AG10803 (cell line): ENCODE data around the gene LAMTOR2.

Source experiments
- DNase-seq: peaks from one replicate; pipeline ENCODE4 v3.0.0; 2010; ENCODE audit warnings: low read depth
- H3K4me3 ChIP-seq: 2 replicates; pipeline ENCODE4 v1.5.1; 2011; ENCODE audit warnings: mild to moderate bottlenecking, low read length, control low read depth
- TF ChIP-seq, protein P1 (sequence below): conservative IDR thresholded peaks from 2 replicates; pipeline ENCODE4 v1.5.1; 2011; ENCODE audit warnings: mild to moderate bottlenecking, low read length, control low read depth, inconsistent platforms

Gene LAMTOR2

DNA sequence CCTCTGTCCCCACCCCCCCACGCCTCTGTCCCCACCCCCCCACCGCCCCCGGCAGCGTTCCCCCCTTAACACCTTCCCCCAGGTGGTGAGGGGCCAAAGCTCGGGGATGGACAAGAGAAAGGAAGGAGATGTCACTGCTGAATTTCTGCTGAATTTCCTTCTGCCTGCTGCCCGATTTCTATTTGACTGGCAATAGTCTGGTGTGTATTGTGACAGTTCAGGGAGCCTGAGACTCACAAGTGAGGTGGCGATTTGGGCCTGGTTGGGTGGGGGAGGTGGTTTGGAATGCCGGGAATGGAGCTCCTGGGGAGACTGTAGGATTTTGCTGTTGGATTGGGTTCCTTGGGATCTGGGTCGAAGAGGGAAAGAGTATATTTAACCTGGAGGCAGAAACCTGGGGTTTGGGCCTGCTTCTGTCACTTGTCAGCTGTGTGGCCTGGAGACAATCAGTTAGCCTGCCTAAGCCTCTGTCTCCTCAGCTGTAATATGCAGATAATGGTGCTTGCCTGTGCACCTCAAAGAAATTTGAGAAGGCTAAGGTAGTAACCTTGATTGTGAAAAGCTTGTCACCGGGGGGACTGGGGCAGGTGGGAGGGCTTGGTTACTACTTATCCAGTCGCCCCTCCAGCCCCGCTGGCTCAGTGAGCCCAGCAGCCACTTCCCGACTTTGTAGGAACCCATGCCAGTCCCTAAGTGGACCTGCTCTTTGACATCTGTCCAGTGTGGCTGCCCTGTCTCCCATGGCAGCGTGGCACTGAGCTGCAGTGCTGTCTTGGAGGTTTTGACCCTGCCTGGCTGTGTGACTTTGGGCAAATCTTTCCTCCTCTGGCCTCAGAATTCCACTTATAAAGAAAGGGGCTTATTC, 52.3 kb downstream of the LAMTOR2 start:
- peak overlapping the region; percentile 43 for H3K4me3 ChIP-seq
- DNase-seq: peak; percentile 71
- TF ChIP-seq, protein P1, sequence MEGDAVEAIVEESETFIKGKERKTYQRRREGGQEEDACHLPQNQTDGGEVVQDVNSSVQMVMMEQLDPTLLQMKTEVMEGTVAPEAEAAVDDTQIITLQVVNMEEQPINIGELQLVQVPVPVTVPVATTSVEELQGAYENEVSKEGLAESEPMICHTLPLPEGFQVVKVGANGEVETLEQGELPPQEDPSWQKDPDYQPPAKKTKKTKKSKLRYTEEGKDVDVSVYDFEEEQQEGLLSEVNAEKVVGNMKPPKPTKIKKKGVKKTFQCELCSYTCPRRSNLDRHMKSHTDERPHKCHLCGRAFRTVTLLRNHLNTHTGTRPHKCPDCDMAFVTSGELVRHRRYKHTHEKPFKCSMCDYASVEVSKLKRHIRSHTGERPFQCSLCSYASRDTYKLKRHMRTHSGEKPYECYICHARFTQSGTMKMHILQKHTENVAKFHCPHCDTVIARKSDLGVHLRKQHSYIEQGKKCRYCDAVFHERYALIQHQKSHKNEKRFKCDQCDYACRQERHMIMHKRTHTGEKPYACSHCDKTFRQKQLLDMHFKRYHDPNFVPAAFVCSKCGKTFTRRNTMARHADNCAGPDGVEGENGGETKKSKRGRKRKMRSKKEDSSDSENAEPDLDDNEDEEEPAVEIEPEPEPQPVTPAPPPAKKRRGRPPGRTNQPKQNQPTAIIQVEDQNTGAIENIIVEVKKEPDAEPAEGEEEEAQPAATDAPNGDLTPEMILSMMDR: no peak

DNA sequence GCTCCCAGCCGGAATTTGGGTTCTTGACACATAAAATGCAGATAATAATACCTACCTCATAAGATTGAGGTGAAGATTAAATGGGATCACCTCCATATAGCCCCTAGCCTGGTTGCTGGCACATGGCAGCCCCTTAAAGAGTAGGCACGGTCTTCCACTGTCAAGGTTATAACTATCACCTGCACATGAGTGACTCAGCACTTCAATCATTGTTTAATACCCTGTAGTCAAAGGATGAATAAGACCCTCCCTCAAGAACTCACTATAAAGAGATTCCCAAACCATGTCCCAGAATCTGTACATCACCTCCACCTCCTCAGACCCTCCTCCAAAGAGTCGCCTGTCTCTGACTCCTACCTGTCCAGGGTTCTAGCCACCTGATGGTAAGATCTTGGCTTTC, 53.5 kb downstream of the LAMTOR2 start:
- DNase-seq: no peak
- TF ChIP-seq, protein P1: no peak

More for the DNA sequence above, 53.5 kb downstream of the LAMTOR2 start:
- H3K4me3 ChIP-seq: no peak overlapping the region
